ENCODE results near the gene AKR7A2.
A peak's percentile ranks its signal among the peaks of the same experiment; 100 is the strongest.

Gene AKR7A2

DNA sequence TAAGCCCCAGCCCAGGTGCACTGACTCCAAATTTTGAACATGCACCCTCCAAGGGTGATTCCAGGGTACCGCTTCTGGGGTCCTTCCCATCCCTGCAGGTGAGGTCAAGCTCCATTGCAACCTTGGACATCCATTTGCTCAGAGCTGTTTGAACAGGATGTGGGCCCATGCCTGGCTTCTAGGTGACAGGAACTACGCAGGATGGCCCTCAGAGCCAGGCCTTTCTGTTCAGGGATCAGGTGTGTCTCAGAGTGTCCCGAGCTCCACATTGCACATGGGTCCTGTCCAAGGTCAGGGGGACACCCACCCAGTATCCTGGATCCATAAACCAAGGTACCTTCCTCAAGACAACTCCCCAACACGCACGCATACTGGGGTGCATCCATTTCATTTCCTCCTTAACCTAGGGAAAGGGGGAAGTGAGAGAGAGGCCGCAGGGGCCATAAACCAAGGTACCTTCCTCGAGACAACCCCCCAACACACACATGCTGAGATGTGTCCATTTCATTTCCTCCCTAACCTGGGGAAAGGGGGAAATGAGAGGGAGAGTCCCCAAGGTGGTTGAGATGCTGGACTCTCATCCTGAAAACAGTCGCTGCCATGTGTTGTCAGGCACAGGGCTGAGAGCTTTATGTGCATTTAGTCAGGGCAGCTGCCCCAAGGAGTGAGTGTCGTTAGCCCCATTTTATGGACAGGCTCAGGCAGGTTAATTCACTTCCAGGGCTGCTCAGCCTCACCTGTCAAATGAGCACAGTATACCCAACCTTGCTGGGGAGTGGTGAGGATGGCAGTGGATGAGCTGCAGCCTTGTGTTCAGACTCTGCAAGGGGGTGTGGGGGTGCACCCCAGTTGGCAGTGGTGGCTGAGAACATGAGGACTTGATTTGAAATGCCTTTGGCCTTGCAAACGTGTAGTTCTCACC is 2.3 kb upstream of the AKR7A2 start:
- no peak for DNase-seq (ENCODE audit: low read depth)
- no peak overlapping the region for H3K4me3 ChIP-seq (ENCODE audit: control insufficient read depth, low read depth, low read length)
- TF ChIP-seq, protein P1, sequence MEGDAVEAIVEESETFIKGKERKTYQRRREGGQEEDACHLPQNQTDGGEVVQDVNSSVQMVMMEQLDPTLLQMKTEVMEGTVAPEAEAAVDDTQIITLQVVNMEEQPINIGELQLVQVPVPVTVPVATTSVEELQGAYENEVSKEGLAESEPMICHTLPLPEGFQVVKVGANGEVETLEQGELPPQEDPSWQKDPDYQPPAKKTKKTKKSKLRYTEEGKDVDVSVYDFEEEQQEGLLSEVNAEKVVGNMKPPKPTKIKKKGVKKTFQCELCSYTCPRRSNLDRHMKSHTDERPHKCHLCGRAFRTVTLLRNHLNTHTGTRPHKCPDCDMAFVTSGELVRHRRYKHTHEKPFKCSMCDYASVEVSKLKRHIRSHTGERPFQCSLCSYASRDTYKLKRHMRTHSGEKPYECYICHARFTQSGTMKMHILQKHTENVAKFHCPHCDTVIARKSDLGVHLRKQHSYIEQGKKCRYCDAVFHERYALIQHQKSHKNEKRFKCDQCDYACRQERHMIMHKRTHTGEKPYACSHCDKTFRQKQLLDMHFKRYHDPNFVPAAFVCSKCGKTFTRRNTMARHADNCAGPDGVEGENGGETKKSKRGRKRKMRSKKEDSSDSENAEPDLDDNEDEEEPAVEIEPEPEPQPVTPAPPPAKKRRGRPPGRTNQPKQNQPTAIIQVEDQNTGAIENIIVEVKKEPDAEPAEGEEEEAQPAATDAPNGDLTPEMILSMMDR (conservative IDR thresholded peaks at IDR 0.05; ENCODE audit: control insufficient read depth, insufficient read depth, low read depth, low read length): no peak

DNA sequence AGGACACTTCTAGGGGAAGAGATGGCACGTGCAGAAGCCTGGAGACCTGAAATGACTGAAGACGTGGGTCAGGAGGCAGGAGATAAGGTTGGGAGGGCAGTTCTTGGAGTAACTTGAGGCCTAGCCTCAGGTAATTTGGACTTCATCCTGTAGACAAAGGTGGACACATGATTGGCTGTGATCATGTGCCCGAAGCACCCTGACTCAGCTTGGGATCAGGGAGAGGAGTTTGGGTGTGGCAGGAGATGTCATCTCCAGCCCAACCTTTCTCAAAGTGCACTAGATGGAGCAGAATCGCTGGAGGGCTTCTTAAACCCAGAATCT is 1.7 kb upstream of the AKR7A2 start:
- no peak overlapping the region for H3K4me3 ChIP-seq (ENCODE audit: control insufficient read depth, low read depth, low read length)
- no peak for DNase-seq (ENCODE audit: low read depth)
- TF ChIP-seq, protein P1 (conservative IDR thresholded peaks at IDR 0.05; ENCODE audit: control insufficient read depth, insufficient read depth, low read depth, low read length): no peak

DNA sequence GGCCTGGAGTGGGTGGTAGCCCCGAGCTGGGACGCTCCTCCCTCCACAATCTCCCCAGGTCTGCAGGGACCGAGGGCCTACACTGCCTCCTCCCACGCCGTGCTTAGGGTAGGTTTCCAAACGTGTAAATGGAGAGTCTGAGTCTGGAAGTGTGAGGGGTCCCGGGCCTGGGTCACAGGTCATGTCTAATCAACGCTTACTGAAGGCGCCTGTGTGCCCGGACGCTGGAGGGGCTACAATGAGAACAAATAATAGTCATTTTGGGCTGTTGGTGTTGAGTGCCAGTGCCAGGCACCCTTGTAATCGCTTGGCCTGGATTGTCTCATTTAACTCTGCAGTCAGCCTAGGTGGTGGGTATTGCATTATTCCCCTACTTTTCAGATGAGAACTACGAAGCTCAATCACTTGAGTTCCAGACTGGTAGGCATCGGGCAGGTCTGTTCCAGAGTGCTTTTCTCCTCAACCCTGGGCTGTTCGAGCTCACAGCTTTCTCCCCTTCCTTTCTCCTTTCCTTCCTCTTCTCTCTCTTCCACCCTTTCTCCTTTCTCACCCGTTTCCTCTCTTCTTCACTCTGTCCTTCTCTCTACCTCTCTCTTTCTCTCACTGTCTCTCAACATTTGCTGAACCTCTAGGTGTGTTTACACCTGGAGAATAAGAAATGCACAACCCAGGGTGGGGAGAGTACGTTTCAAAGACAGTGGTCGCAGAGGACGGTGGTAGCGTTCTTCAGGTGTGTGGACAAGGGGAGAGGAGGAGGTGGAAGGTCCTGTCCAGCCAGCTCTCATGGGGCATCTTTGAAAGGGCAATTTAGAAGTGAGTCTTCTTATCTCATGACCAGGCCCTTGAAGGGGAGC is 1.1 kb upstream of the AKR7A2 start:
- TF ChIP-seq, protein P1 (conservative IDR thresholded peaks at IDR 0.05; ENCODE audit: control insufficient read depth, insufficient read depth, low read depth, low read length): no peak
- no peak for DNase-seq (ENCODE audit: low read depth)
- H3K4me3 ChIP-seq (ENCODE audit: control insufficient read depth, low read depth, low read length): peak overlapping the region; percentile 56

GRCh38 chr1:19311503-19311930 is 427 bp downstream of the AKR7A2 start:
- peak overlapping the region; percentile 72 for H3K4me3 ChIP-seq (ENCODE audit: control insufficient read depth, low read depth, low read length)
- no peak for DNase-seq (ENCODE audit: low read depth)
- TF ChIP-seq, protein P1 (conservative IDR thresholded peaks at IDR 0.05; ENCODE audit: control insufficient read depth, insufficient read depth, low read depth, low read length): no peak

- DNase-seq (ENCODE audit: low read depth): no peak
- TF ChIP-seq, protein P1 (conservative IDR thresholded peaks at IDR 0.05; ENCODE audit: control insufficient read depth, insufficient read depth, low read depth, low read length): no peak
- peak overlapping the region; percentile 72 for H3K4me3 ChIP-seq (ENCODE audit: control insufficient read depth, low read depth, low read length)
Measured at GRCh38 chr1:19310720-19311502, 1.0 kb downstream of the AKR7A2 start.

DNA sequence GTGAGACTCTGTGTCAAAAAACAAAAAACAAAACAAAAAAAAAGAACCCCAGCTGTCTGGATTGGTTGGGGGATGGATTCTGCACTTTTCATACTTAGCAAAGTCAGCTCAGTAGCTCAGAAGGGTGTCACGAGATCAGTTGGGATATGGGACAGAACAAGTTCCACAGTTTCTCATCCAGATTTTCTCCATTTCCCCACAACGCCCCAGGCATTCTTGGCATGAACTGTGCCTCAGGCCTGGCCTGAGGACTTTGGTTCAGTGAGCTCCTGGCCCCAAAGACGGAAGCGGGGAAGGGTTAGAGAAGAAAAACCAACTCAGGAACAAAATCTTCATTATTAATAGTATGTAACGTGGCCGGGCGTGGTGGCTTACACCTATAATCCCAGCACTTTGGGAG is 1.9 kb downstream of the AKR7A2 start:
- TF ChIP-seq, protein P1 (conservative IDR thresholded peaks at IDR 0.05; ENCODE audit: control insufficient read depth, insufficient read depth, low read depth, low read length): no peak
- DNase-seq (ENCODE audit: low read depth): no peak

More for the DNA sequence above, 1.9 kb downstream of the AKR7A2 start:
- H3K4me3 ChIP-seq (ENCODE audit: control insufficient read depth, low read depth, low read length): no peak overlapping the region

Data from fibroblast of mammary gland (primary cell).